GM21390 (cell line): ENCODE results near the gene FYN.
A peak's percentile ranks its signal among the peaks of the same experiment; 100 is the strongest.

Experiments
- ATAC-seq: cut with Tn5 transposase; IDR thresholded peaks from one replicate; pipeline ENCODE4 v1.9.1; 2021; ENCODE audit not compliant: unreplicated experiment

The FYN gene

GRCh38 chr6:111711984-111712752 lies 161.1 kb downstream of the FYN start:
- no peak for ATAC-seq

- no peak for ATAC-seq
Measured at GRCh38 chr6:111711476-111711875, 161.8 kb downstream of the FYN start.

- ATAC-seq: no peak
Measured at GRCh38 chr6:111710911-111711310, 162.3 kb downstream of the FYN start.

- no peak for ATAC-seq
Measured at GRCh38 chr6:111710439-111710838, 162.8 kb downstream of the FYN start.

- peak; percentile 97 for ATAC-seq
Measured at GRCh38 chr6:111709615-111710398, 163.4 kb downstream of the FYN start.

GRCh38 chr6:111709201-111709600 lies 164.1 kb downstream of the FYN start:
- no peak for ATAC-seq

- ATAC-seq: no peak
Measured at GRCh38 chr6:111707773-111708172, 165.5 kb downstream of the FYN start.

GRCh38 chr6:111706841-111707391 lies 166.3 kb downstream of the FYN start:
- ATAC-seq: no peak

- ATAC-seq: no peak
Measured at GRCh38 chr6:111703723-111704122, 169.5 kb downstream of the FYN start.

- no peak for ATAC-seq
Measured at GRCh38 chr6:111702268-111702667, 171.0 kb downstream of the FYN start.

- ATAC-seq: no peak
Measured at GRCh38 chr6:111701146-111701545, 172.1 kb downstream of the FYN start.

- no peak for ATAC-seq
Measured at GRCh38 chr6:111700135-111700690, 173.0 kb downstream of the FYN start.

GRCh38 chr6:111699123-111699522 lies 174.1 kb downstream of the FYN start:
- ATAC-seq: no peak

- no peak for ATAC-seq
Measured at GRCh38 chr6:111696814-111697213, 176.4 kb downstream of the FYN start.

- no peak for ATAC-seq
Measured at GRCh38 chr6:111692327-111693164, 180.7 kb downstream of the FYN start.

- ATAC-seq: no peak
Measured at GRCh38 chr6:111691345-111692225, 181.7 kb downstream of the FYN start.

- no peak for ATAC-seq
Measured at GRCh38 chr6:111689946-111690345, 183.3 kb downstream of the FYN start.

GRCh38 chr6:111689419-111689818 lies 183.8 kb downstream of the FYN start:
- no peak for ATAC-seq

- ATAC-seq: no peak
Measured at GRCh38 chr6:111688331-111688730, 184.9 kb downstream of the FYN start.

GRCh38 chr6:111687652-111688051 lies 185.6 kb downstream of the FYN start:
- ATAC-seq: no peak
